Urothelium cell line (cell line): ENCODE results near the gene NDUFS5.
A peak's percentile ranks its signal among the peaks of the same experiment; 100 is the strongest.
"Not testable (repeated sequence)": the region's sequence is repeated elsewhere in the genome, so short reads cannot be mapped to it uniquely, and the experiment has no call there.

Source experiments
- DNase-seq: peaks from one replicate; pipeline ENCODE4 v3.0.0; 2011; ENCODE audit warnings: low spot score, mixed read lengths
- FAIRE-seq: peaks from 2 replicates; lab custom pipeline; 2011; peaks lifted over from hg19 to GRCh38; lab: Jason Lieb, UNC

NDUFS5 gene

DNA sequence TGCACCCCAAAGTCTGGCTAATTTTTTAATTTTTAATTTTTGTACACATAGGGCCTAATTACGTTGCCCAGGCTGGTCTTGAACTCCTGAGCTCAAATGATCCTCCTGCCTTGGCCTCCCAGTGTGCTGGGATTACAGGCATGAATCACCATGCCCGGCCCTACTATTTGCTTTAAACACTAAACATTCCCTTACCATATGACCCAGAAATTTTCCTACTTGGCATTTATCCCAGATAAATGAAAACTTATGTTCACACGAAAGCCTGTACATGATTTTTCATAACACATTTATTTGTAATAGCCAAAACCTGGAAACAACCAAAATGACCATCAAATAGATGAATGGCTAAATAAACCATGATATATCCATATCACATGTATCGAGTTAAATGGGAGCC lies 35.8 kb downstream of the NDUFS5 start:
- no peak for DNase-seq
- no peak for FAIRE-seq

DNA sequence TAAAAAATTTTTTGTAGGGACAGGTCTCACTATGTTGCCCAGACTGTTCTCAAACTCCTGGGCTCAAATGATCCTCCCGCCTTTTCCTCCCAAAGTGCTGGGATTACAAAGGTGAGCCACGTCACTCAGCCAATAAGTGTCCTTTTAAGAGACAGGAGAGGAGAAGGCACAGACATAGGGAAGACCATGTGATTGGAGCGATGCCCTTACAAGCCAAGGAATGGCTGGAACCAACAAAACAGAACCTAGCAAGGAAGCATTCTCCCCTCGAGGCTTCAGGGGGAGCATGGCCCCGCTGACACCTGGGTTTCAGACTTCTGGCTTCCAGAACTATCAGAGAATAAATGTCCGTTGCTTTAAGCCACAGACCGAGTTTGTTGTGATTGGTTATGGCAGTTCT lies 37.0 kb downstream of the NDUFS5 start:
- DNase-seq (no peak), FAIRE-seq (no peak)

DNA sequence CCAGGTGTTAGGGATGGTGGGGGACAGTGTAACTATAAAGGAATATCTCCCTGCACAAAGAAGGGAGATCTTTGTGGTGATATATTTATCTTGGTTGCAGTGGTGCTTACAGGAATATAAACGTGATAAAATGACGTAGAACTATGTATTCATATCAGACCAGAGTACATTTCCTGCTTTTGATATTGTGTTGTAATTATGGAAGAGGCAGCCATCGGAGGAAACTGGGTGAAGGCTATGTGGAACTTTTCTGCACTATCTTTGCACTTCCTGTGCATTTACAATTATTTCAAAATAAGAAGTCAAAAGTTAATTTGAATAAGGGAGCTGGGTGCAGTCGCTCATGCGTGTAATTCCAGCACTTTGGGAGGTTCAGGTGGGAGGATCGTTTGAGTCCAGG lies 37.6 kb downstream of the NDUFS5 start:
- DNase-seq (no peak), FAIRE-seq (no peak)

DNA sequence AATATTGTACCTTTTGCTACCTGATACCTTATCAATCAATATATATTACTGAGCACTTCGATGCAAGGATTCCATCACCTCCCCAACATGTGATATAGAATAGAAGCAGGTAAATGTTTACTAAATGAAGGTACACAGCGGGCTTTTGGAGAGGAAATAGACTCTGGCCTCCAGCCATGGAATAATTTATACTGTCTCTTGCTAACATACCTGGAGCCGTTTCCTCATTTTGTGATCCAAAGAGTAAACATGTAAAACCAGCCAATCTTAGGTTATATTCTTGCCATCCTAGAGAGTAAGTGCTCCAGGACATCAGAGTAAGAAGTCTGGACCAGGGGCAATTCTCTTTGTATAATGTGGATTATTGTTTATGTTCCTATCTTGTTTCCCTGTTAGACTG lies 39.4 kb downstream of the NDUFS5 start:
- DNase-seq = no peak
- FAIRE-seq = no peak

DNA sequence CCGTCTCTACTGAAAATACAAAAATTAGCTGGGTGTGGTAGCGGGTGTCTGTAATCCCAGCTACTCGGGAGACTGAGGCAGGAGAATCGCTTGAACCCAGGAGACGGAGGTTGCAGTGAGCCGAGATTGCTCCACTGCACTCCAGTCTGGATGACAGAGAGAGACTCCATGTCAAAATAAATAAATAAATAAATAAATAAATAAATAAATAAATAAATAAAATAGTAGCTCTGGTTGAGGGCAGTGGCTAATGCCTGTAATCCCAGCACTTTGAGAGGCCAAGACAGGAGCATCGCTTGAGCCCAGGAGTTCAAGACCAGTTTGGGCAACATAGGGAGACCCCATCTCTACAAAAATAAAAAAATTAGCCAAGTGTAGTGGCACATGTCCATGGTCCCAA lies 42.1 kb downstream of the NDUFS5 start:
- not testable (repeated sequence) for FAIRE-seq, DNase-seq

GRCh38 chr1:39071557-39071956 lies 45.4 kb downstream of the NDUFS5 start:
- FAIRE-seq, DNase-seq: not testable (repeated sequence)

- no peak for DNase-seq
- FAIRE-seq = no peak
These were observed 50.1 kb downstream of the NDUFS5 start for GRCh38 chr1:39076127-39076798.

DNA sequence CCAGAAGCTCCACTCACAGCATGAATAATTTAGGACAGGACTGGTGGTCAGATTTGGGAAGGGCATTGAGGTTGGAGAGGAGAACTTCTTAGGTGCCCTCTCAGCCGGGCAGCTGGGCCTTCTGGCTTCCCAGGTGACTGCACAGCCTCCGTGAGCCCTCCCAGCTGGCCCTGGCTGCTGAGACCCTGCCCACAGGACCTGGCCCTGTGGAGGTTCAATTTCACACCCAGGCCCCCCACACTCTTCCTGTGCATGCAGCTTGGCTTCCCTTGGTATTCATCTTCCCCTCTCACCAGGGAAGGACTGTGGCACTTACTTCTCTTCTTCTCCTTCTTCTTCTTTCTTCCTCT lies 50.6 kb downstream of the NDUFS5 start:
- no peak for DNase-seq
- no peak for FAIRE-seq

- DNase-seq (no peak), FAIRE-seq (no peak)
These were observed 54.2 kb downstream of the NDUFS5 start for GRCh38 chr1:39080269-39080826.

GRCh38 chr1:39080831-39081270 lies 54.7 kb downstream of the NDUFS5 start:
- no peak for FAIRE-seq
- DNase-seq = no peak

GRCh38 chr1:39081271-39082009 lies 55.3 kb downstream of the NDUFS5 start:
- FAIRE-seq (no peak), DNase-seq (peak; percentile 49)

GRCh38 chr1:39082010-39082799 lies 56.1 kb downstream of the NDUFS5 start:
- no peak for FAIRE-seq
- DNase-seq = no peak

- FAIRE-seq (no peak), DNase-seq (no peak)
These were observed 56.8 kb downstream of the NDUFS5 start for GRCh38 chr1:39082811-39083576.

- FAIRE-seq (no peak), DNase-seq (no peak)
These were observed 58.0 kb downstream of the NDUFS5 start for GRCh38 chr1:39084191-39084590.
